ENCODE measurements around the gene SEZ6.

The SEZ6 gene

GRCh38 chr17:28968231-28968913, 37.5 kb downstream of the SEZ6 start:
- no peak for TF ChIP-seq GATA2 (IDR thresholded peaks at IDR 0.05; ENCODE audit: low read depth, low read length)
- TF ChIP-seq GATA3 (IDR thresholded peaks at IDR 0.05; ENCODE audit: low read depth, low read length) = no peak

GRCh38 chr17:28967221-28968135, 38.4 kb downstream of the SEZ6 start:
- TF ChIP-seq GATA2 (IDR thresholded peaks at IDR 0.05; ENCODE audit: low read depth, low read length) = no peak
- TF ChIP-seq GATA3 (IDR thresholded peaks at IDR 0.05; ENCODE audit: low read depth, low read length) = no peak

- TF ChIP-seq GATA3 (IDR thresholded peaks at IDR 0.05; ENCODE audit: low read depth, low read length) = no peak
- no peak for TF ChIP-seq GATA2 (IDR thresholded peaks at IDR 0.05; ENCODE audit: low read depth, low read length)
Observed at GRCh38 chr17:28963841-28964240, 42.0 kb downstream of the SEZ6 start.

- TF ChIP-seq GATA3 (IDR thresholded peaks at IDR 0.05; ENCODE audit: low read depth, low read length) (no peak), GATA2 (IDR thresholded peaks at IDR 0.05; ENCODE audit: low read depth, low read length) (no peak)
Observed at GRCh38 chr17:28963055-28963611, 42.7 kb downstream of the SEZ6 start.

- no peak for TF ChIP-seq GATA3 (IDR thresholded peaks at IDR 0.05; ENCODE audit: low read depth, low read length)
- TF ChIP-seq GATA2 (IDR thresholded peaks at IDR 0.05; ENCODE audit: low read depth, low read length) = no peak
Observed at GRCh38 chr17:28961391-28961790, 44.4 kb downstream of the SEZ6 start.

- TF ChIP-seq GATA3 (IDR thresholded peaks at IDR 0.05; ENCODE audit: low read depth, low read length) (no peak), GATA2 (IDR thresholded peaks at IDR 0.05; ENCODE audit: low read depth, low read length) (no peak)
Observed at GRCh38 chr17:28960256-28961061, 45.4 kb downstream of the SEZ6 start.

GRCh38 chr17:28959471-28959871, 46.4 kb downstream of the SEZ6 start:
- no peak for TF ChIP-seq GATA3 (IDR thresholded peaks at IDR 0.05; ENCODE audit: low read depth, low read length)
- TF ChIP-seq GATA2 (IDR thresholded peaks at IDR 0.05; ENCODE audit: low read depth, low read length) = no peak

- TF ChIP-seq GATA2 (IDR thresholded peaks at IDR 0.05; ENCODE audit: low read depth, low read length) (no peak), GATA3 (IDR thresholded peaks at IDR 0.05; ENCODE audit: low read depth, low read length) (no peak)
Observed at GRCh38 chr17:28958820-28959455, 46.9 kb downstream of the SEZ6 start.

GRCh38 chr17:28957992-28958355, 47.9 kb downstream of the SEZ6 start:
- no peak for TF ChIP-seq GATA3 (IDR thresholded peaks at IDR 0.05; ENCODE audit: low read depth, low read length)
- TF ChIP-seq GATA2 (IDR thresholded peaks at IDR 0.05; ENCODE audit: low read depth, low read length) = no peak

- TF ChIP-seq GATA3 (IDR thresholded peaks at IDR 0.05; ENCODE audit: low read depth, low read length) (no peak), GATA2 (IDR thresholded peaks at IDR 0.05; ENCODE audit: low read depth, low read length) (no peak)
Observed at GRCh38 chr17:28957277-28957991, 48.4 kb downstream of the SEZ6 start.

GRCh38 chr17:28956861-28957260, 49.0 kb downstream of the SEZ6 start:
- TF ChIP-seq GATA3 (IDR thresholded peaks at IDR 0.05; ENCODE audit: low read depth, low read length) (no peak), GATA2 (IDR thresholded peaks at IDR 0.05; ENCODE audit: low read depth, low read length) (no peak)

GRCh38 chr17:28956112-28956511, 49.7 kb downstream of the SEZ6 start:
- TF ChIP-seq GATA3 (IDR thresholded peaks at IDR 0.05; ENCODE audit: low read depth, low read length) (no peak), GATA2 (IDR thresholded peaks at IDR 0.05; ENCODE audit: low read depth, low read length) (no peak)

GRCh38 chr17:28955408-28955807, 50.4 kb downstream of the SEZ6 start:
- TF ChIP-seq GATA3 (IDR thresholded peaks at IDR 0.05; ENCODE audit: low read depth, low read length) (no peak), GATA2 (IDR thresholded peaks at IDR 0.05; ENCODE audit: low read depth, low read length) (no peak)

Measured in SH-SY5Y (cell line).